HCEC 1CT (cell line): ENCODE results near the gene SLC25A20.
A peak's percentile ranks its signal among the peaks of the same experiment; 100 is the strongest.
"Not testable (repeated sequence)": the region's sequence is repeated elsewhere in the genome, so short reads cannot be mapped to it uniquely, and the experiment has no call there.

Source experiments
- DNase-seq: peaks from one replicate; pipeline ENCODE4 v3.0.0-alpha.2; 2017

Gene SLC25A20

GRCh38 chr3:48845170-48845569, 53.5 kb downstream of the SLC25A20 start:
- DNase-seq: no peak

- DNase-seq: no peak
Observed at GRCh38 chr3:48837163-48837562, 61.5 kb downstream of the SLC25A20 start.

GRCh38 chr3:48835650-48836366, 62.9 kb downstream of the SLC25A20 start:
- no peak for DNase-seq

- DNase-seq: no peak
Observed at GRCh38 chr3:48832684-48833083, 66.0 kb downstream of the SLC25A20 start.

- no peak for DNase-seq
Observed at GRCh38 chr3:48830715-48831114, 68.0 kb downstream of the SLC25A20 start.

- not testable (repeated sequence) for DNase-seq
Observed at GRCh38 chr3:48829525-48829924, 69.2 kb downstream of the SLC25A20 start.

GRCh38 chr3:48827874-48828273, 70.8 kb downstream of the SLC25A20 start:
- not testable (repeated sequence) for DNase-seq

GRCh38 chr3:48826451-48826850, 72.2 kb downstream of the SLC25A20 start:
- DNase-seq: peak; percentile 83

GRCh38 chr3:48820612-48821324, 77.9 kb downstream of the SLC25A20 start:
- DNase-seq: peak; percentile 25

GRCh38 chr3:48819234-48820221, 79.2 kb downstream of the SLC25A20 start:
- DNase-seq: no peak

- no peak for DNase-seq
Observed at GRCh38 chr3:48811524-48811923, 87.2 kb downstream of the SLC25A20 start.
